ENCODE results near the gene LNPEP. TPM values are rescaled to one million over a fixed set of nuclear protein-coding genes. Genes with fewer than 3 reads are reported as not detected.

LNPEP gene
- total and polyA plus RNA-seq, 8 donors, result 22.2 to 40.6 (median 27.6) TPM

DNA sequence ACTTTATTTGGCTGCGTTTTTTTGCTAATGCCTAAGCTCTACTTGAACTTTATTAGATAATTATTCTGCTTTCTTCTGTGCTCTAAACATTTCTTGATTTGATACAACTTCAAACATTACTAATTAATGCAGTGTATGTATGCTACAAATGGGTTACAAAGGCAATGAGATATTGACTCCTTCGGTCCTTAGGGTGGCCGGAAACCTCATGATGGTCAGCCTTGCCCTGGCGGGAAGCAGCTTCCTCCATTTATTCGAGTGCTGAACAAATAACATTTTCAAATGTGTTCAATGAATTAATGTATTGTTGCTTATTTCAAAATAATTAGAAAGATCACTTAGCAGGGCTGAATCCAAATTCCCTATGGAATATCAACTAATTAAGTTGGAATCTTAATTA is 3.9 kb upstream of the LNPEP start:
- DNase-seq, result no peak
- intact Hi-C loops (cut with DNase I), result no loop called here

DNA sequence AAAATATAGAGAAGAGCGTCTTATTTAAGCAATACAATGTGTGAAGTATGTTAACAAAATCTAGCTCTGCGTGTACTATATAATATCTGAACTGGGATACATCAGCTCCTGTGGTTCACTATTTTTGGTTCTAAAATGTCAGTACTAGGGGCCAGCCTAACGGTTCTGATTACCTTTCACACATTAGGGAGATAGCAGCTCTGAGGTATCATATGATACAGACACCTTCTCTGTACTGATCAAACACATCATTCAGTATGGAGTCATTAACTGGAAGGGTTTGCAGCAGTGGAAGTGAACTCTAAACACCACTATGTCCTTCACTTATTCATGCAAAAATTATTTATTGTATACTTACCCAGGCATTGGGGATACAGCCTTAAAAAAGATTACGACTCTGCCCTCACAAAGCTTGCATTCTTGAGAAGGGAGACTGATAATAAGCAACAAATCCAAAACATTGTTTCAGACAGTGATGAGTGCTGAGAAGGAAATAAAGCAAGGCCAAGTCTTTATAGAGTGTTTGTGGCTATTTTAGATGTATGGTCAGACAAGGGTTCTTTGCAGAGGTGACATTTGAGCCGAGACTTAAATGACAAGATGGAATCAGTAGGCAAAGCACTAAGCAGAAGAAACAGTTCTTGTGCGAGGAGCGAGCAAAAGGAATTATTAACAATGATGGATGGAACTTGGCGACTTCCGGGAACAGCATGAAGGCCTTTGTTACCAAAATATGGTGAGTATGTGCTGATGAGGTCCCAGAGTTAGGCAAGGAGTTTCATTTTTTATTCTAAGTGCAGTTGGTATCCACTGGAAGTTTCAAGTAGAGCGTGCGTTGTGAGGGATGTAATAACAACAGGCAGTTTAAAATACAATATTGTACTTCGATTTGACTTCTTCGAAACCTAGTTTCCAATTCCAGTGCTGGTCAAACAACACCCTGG is 1.8 kb upstream of the LNPEP start:
- no peak for TF ChIP-seq CTCF (IDR thresholded peaks at IDR 0.05)
- ATAC-seq, result no peak
- intact Hi-C loops (cut with DNase I), result no loop called here

More for the DNA sequence above, 3.9 kb upstream of the LNPEP start:
- Histone ChIP-seq H3K36me3 (no peaks in the 10 kb centered on the region), H3K27me3 (no peaks in the 10 kb centered on the region), H3K27ac (no peak overlapping the region), H3K4me3 (no peak overlapping the region), H3K4me1 (peaks cover 14 to 32% of the 10 kb centered on the region in 2 donors), H3K9me3 (no peaks in the 10 kb centered on the region)
- ATAC-seq, result no peak
- no peak for TF ChIP-seq CTCF (IDR thresholded peaks at IDR 0.05)

DNA sequence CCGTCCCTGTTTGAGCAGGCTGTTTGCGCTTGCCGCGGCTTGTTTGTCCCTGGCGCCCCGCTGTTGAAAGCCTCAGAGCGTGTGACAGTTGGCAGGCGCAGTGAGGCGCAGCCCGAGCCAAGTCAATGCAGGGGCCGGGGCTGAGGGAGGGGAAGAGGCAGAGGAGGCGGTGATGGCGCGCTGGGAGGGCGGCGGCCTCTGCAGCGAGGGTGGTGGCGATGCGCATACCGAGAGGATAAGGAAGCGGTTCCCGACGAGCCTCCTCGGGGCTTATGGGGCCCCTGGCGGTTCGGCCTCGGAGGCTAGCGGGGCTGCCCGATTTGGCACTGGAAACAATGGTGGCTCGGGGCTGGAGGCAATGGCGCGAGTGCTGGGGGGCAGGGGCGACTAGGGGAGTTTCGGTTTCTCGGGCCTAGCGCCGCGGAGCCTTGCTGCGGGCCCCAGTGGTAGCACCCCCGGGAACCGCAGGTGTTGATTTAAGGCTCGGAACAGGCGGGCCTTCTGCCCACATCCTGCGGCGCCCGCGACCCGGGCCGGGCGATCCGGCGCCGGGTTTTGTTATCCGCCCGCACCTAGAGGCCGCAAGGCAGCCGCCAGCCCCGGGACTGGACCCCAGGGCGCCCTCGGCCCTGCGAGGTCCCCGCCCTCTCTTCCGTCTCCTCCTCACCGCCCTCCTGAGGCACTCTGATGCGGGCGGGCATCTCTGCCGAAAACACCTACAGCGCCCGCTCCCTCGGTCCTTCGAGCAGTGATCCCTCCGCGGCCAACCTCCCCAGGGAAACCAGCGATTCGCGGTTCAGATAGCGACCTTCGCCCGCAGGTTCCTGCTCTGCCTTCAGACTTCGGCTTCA is 947 bp upstream of the LNPEP start:
- Histone ChIP-seq H3K27ac (peak overlapping the region; percentile 98 to 99), H3K9me3 (no peaks in the 10 kb centered on the region), H3K27me3 (no peaks in the 10 kb centered on the region), H3K4me3 (peak overlapping the region; percentile 71 to 72), H3K36me3 (no peaks in the 10 kb centered on the region), H3K4me1 (peaks cover 14 to 50% of the 10 kb centered on the region in 2 donors)
- ATAC-seq (peak; percentile 89), DNase-seq (peak; percentile 91 to 98 (median 93))
- no peak for TF ChIP-seq CTCF (IDR thresholded peaks at IDR 0.05)
- intact Hi-C loops (cut with DNase I), result no loop called here

More for the DNA sequence above, 1.8 kb upstream of the LNPEP start:
- H3K4me1 ChIP-seq, result peaks cover 14 to 47% of the 10 kb centered on the region in 2 donors
- no peaks in the 10 kb centered on the region for H3K36me3 ChIP-seq
- H3K27me3 ChIP-seq, result no peaks in the 10 kb centered on the region
- H3K9me3 ChIP-seq, result no peaks in the 10 kb centered on the region
- DNase-seq, result peak in 1 of 4 donors; percentile 48
- H3K4me3 ChIP-seq, result peak overlapping the region; percentile 71 to 72
- peak overlapping the region; percentile 98 to 99 for H3K27ac ChIP-seq

DNA sequence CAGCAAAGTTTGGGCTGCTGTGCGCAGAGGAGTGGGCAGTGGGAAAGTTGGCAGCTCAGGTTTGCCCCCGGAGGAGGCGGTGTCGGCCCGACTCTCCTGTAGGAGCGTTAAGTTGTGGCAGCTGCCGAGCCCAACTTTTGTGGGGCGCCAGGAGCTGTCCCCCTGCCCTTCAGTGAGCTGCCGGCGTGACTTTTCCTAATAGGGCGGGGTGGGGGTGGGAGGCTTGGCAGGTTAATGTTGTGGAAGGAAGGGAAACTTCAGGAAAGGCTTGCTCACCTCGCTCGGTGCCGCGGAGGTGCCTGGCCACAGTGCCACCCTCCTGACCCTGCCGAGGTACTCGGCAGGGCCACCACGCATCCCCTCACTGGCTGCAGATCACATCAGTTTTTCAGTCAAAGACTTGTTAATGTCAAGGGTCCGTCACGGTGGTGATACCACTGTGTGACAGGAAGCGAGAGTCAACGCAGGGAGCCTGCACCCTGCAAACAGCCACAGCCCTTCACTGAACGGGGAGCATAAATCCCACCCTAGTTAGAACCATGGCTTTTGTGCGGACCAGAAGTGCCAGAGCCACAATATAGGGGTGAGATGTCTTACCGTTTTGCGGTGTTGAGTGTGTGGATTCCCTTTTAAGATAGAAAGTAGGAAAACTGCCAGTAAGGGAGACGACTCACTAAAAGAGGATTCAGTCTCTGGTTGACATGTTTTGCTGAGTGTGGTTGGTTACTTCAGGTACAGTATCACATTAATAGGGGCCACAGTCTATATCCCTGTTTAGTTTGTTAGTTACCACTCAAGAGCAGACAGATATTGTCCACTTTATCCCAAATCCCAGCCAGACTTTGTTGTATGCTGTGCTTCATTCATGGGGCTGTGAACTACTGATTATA is 796 bp downstream of the LNPEP start:
- intact Hi-C loops (cut with DNase I), result no loop called here
- H3K9me3 ChIP-seq, result no peaks in the 10 kb centered on the region
- peak overlapping the region; percentile 71 to 72 for H3K4me3 ChIP-seq
- peaks cover 14 to 56% of the 10 kb centered on the region in 2 donors for H3K4me1 ChIP-seq
- H3K27me3 ChIP-seq, result no peaks in the 10 kb centered on the region
- TF ChIP-seq CTCF (IDR thresholded peaks at IDR 0.05), result no peak
- peak; percentile 0 for ATAC-seq
- H3K36me3 ChIP-seq, result no peaks in the 10 kb centered on the region
- peak in 3 of 4 donors; percentile 25 to 52 (median 30) for DNase-seq
- peak overlapping the region; percentile 98 to 99 for H3K27ac ChIP-seq
